B cell (primary cell): ENCODE results near the gene GIMD1.

Experiments used
- EZH2 ChIP-seq: IDR thresholded peaks from 2 replicates; pipeline ENCODE4 v1.6.1; 2012; ENCODE audit warnings: borderline replicate concordance, low read depth, mild to moderate bottlenecking, moderate library complexity, low read length; ENCODE audit not compliant: insufficient read depth, poor library complexity, severe bottlenecking
- TF ChIP-seq, protein P1 (sequence below): fragments of 200-600 bp; IDR thresholded peaks from one replicate; pipeline ENCODE4 v1.8.0; 2022; ENCODE audit warnings: antibody characterized with exemption, mild to moderate bottlenecking

DNA sequence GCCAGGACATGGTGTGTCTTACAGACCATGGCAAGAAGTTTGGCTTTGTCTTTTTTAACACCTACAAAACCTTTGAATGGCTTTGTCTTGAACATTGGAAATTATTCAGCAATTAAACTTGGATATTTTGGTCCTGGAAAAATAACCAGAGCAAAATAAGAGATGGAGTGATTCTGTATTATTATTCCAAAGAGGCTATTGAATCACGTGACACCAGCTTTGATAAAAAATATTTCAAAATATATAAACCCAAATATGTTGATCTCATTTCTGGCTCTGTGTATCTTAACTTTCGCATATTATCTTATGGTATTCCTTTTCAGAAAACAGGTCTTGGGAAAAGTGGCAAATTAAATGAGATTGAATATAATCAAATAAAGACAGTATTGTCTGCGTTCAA lies 32.6 kb upstream of the GIMD1 start:
- TF ChIP-seq, protein P1, sequence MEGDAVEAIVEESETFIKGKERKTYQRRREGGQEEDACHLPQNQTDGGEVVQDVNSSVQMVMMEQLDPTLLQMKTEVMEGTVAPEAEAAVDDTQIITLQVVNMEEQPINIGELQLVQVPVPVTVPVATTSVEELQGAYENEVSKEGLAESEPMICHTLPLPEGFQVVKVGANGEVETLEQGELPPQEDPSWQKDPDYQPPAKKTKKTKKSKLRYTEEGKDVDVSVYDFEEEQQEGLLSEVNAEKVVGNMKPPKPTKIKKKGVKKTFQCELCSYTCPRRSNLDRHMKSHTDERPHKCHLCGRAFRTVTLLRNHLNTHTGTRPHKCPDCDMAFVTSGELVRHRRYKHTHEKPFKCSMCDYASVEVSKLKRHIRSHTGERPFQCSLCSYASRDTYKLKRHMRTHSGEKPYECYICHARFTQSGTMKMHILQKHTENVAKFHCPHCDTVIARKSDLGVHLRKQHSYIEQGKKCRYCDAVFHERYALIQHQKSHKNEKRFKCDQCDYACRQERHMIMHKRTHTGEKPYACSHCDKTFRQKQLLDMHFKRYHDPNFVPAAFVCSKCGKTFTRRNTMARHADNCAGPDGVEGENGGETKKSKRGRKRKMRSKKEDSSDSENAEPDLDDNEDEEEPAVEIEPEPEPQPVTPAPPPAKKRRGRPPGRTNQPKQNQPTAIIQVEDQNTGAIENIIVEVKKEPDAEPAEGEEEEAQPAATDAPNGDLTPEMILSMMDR = no peak
- TF ChIP-seq EZH2 = no peak
